IMR-90 (cell line): ENCODE data around the gene TNKS1BP1.

Source experiments
- CEBPB ChIP-seq: IDR thresholded peaks from 2 replicates; pipeline ENCODE4 v1.6.1; 2012; ENCODE audit warnings: low read depth, low read length, improper control_type of control experiment
- POLR2A ChIP-seq: IDR thresholded peaks from 2 replicates; pipeline ENCODE4 v1.6.1; 2012; ENCODE audit warnings: mild to moderate bottlenecking, low read depth, low read length
- TF ChIP-seq, protein P1 (sequence below): conservative IDR thresholded peaks from 2 replicates; pipeline ENCODE4 v1.5.1; 2012; ENCODE audit warnings: mild to moderate bottlenecking, low read depth, low read length, improper control_type of control experiment

GRCh38 chr11:57321388-57322255 lies 3.1 kb downstream of the TNKS1BP1 start:
- TF ChIP-seq CEBPB (no peak), POLR2A (no peak)
- TF ChIP-seq, protein P1, sequence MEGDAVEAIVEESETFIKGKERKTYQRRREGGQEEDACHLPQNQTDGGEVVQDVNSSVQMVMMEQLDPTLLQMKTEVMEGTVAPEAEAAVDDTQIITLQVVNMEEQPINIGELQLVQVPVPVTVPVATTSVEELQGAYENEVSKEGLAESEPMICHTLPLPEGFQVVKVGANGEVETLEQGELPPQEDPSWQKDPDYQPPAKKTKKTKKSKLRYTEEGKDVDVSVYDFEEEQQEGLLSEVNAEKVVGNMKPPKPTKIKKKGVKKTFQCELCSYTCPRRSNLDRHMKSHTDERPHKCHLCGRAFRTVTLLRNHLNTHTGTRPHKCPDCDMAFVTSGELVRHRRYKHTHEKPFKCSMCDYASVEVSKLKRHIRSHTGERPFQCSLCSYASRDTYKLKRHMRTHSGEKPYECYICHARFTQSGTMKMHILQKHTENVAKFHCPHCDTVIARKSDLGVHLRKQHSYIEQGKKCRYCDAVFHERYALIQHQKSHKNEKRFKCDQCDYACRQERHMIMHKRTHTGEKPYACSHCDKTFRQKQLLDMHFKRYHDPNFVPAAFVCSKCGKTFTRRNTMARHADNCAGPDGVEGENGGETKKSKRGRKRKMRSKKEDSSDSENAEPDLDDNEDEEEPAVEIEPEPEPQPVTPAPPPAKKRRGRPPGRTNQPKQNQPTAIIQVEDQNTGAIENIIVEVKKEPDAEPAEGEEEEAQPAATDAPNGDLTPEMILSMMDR = no peak
